ENCODE data around the gene DGKD. TPM values are rescaled to one million over a fixed set of nuclear protein-coding genes. Genes with fewer than 3 reads are reported as not detected.

The DGKD gene
- total RNA-seq, 1 donor from 2014 or later: 188 TPM

DNA sequence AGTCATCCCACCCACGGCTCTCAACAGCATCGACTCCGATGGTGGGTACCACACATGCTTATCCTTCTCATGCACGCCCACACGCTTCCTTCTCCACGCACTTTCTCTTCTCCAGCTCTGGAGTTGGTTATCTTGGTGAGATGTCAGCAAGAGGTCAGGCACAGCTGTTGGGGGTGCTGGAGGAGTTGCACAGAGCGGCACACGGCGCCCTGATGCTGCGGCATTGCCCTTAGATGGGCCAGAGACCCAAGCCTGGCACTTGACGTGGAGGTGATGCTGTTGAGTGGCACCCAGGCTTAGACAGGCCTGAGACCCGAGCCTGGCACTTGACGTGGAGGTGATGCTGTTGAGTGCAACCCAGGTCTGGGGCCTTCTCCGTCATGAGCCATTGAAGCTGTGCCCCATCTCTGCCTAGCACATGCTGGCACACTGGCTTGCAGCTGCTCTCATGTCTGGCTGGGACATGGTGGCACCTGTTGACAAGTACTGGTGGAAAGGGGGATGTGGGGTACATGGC, 83.2 kb downstream of the DGKD start:
- ChIA-PET POLR2A (interaction anchor here (0.7 to 1.4 kb wide), 3 partner anchors 19 to 652 kb away, joined by 3 to 5 read pairs (median 3); no protein-coding TSS in a partner anchor), CTCF (interaction anchor here (2.7 kb wide), 1 partner anchor 33 kb away, joined by 12 read pairs; no protein-coding TSS in a partner anchor)
- H3K27me3 Mint-ChIP-seq: no peaks in the 10 kb centered on the region
- intact Hi-C loops (cut with micrococcal nuclease): no loop called here
- H3K4me3 Mint-ChIP-seq: no peak overlapping the region
- H3K27ac Mint-ChIP-seq: no peak overlapping the region
- H3K36me3 Mint-ChIP-seq (ENCODE audit: low read depth): peaks cover 90% of the 10 kb centered on the region
- no peaks in the 10 kb centered on the region for H3K9me3 Mint-ChIP-seq
- ATAC-seq (ENCODE audit: low read depth) (no peak), DNase-seq (no peak)
- peaks cover 34% of the 10 kb centered on the region for H3K4me1 Mint-ChIP-seq
- TF ChIP-seq, protein P1, sequence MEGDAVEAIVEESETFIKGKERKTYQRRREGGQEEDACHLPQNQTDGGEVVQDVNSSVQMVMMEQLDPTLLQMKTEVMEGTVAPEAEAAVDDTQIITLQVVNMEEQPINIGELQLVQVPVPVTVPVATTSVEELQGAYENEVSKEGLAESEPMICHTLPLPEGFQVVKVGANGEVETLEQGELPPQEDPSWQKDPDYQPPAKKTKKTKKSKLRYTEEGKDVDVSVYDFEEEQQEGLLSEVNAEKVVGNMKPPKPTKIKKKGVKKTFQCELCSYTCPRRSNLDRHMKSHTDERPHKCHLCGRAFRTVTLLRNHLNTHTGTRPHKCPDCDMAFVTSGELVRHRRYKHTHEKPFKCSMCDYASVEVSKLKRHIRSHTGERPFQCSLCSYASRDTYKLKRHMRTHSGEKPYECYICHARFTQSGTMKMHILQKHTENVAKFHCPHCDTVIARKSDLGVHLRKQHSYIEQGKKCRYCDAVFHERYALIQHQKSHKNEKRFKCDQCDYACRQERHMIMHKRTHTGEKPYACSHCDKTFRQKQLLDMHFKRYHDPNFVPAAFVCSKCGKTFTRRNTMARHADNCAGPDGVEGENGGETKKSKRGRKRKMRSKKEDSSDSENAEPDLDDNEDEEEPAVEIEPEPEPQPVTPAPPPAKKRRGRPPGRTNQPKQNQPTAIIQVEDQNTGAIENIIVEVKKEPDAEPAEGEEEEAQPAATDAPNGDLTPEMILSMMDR (IDR thresholded peaks at IDR 0.05): no peak

DNA sequence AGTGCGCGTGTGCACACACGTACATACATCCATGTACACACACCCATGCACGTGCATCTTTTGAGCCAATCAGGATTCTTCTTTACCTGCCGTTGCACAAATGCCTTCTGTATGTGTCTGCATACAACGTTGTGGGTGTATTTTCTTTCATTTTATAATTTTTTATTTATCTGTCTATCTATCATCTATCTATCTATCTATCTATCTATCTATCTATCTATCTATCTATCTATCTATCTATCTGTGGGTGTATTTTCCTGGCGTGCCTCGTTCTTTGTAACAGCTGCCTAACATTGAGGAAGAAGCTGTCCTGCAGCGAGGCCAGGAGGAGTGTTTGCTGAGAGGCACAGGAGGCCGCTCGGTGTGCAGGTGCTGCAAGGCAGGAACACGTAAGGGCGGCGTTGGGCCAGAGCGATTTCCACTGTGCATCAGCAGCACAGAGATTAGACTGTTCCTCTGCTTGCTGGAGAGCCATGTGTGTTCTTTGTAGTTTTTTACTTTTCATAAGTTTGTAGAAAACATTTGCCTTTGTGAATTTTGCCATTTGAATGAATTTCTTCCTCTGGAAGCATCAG, 84.4 kb downstream of the DGKD start:
- intact Hi-C loops (cut with micrococcal nuclease): no loop called here
- no peak for DNase-seq
- no peak for ATAC-seq (ENCODE audit: low read depth)
- TF ChIP-seq, protein P1 (IDR thresholded peaks at IDR 0.05): no peak
- peaks cover 92% of the 10 kb centered on the region for H3K36me3 Mint-ChIP-seq (ENCODE audit: low read depth)
- H3K4me3 Mint-ChIP-seq: no peak overlapping the region
- ChIA-PET CTCF (interaction anchor here (0.6 to 2.7 kb wide), 2 partner anchors 34 to 881 kb away, joined by 3 to 12 read pairs; no protein-coding TSS in a partner anchor), POLR2A (interaction anchor here (0.7 to 1.4 kb wide), 3 partner anchors 20 to 653 kb away, joined by 3 to 5 read pairs (median 4); no protein-coding TSS in a partner anchor)
- no peak overlapping the region for H3K27ac Mint-ChIP-seq
- no peaks in the 10 kb centered on the region for H3K27me3 Mint-ChIP-seq
- H3K4me1 Mint-ChIP-seq: peaks cover 34% of the 10 kb centered on the region
- no peaks in the 10 kb centered on the region for H3K9me3 Mint-ChIP-seq

DNA sequence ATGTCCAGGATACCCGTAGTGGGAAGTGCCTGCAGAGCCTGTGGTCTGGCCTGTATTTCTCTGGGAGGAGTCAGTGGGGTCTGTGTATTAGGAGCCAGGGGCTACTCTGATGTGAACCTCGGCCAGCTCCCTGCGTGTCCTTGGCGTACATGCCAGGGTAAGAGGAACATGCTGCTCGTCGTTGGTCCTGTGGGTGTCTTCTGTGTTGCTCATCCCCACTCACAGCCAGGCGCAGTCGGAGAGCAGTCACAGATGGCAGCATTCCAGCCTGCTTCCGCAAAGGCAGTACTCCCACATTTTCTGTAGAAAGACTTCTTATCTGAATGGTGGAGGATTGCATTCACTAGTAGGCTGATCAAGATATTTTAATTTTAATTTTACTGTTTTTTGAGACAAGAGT, 84.9 kb downstream of the DGKD start:
- DNase-seq (no peak), ATAC-seq (ENCODE audit: low read depth) (no peak)
- peak overlapping the region; percentile 24 for H3K27ac Mint-ChIP-seq
- CTCF ChIA-PET: interaction anchor here (0.9 to 1.7 kb wide), 3 partner anchors 32 to 38 kb away, joined by 3 to 6 read pairs (median 6); no protein-coding TSS in a partner anchor
- TF ChIP-seq, protein P1 (IDR thresholded peaks at IDR 0.05): no peak
- intact Hi-C loops (cut with micrococcal nuclease): no loop called here
- no peaks in the 10 kb centered on the region for H3K9me3 Mint-ChIP-seq
- H3K27me3 Mint-ChIP-seq: no peaks in the 10 kb centered on the region
- POLR2A ChIA-PET: interaction anchor here (0.7 kb wide), 1 partner anchor 35 kb away, joined by 4 read pairs; no protein-coding TSS in a partner anchor
- H3K4me3 Mint-ChIP-seq: no peak overlapping the region
- peaks cover 94% of the 10 kb centered on the region for H3K36me3 Mint-ChIP-seq (ENCODE audit: low read depth)
- H3K4me1 Mint-ChIP-seq: peaks cover 30% of the 10 kb centered on the region

DNA sequence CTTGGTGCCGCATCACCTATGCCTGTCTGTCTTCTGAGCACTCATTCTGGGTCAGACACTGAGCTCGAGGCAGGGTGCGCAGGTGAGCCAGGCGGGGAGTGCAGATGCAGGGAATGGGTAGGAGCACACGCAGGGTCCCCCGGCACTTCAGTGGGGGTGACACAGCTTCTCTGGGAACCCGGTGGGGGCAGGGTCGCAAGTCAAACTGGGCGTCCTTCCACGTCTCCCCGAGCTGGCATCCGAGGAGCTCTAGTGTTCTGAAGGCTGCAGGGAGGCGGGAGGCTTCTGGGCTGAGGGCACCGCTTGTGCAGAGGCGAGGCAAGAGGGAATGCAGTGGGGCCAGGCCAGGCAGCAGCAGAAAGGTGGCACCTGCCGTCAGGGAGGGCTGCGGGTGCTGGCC, 86.0 kb downstream of the DGKD start:
- Mint-ChIP-seq H3K36me3 (ENCODE audit: low read depth) (peaks cover 94% of the 10 kb centered on the region), H3K27ac (peak overlapping the region; percentile 71), H3K4me1 (peaks cover 19% of the 10 kb centered on the region), H3K4me3 (no peak overlapping the region), H3K27me3 (no peaks in the 10 kb centered on the region), H3K9me3 (no peaks in the 10 kb centered on the region)
- intact Hi-C loops (cut with micrococcal nuclease): loop anchor here (5.0 kb wide), 1 partner anchor 188 kb away; the partner anchor contains the start of gene ATG16L1
- POLR2A ChIA-PET: no interaction called here
- no peak for DNase-seq
- no peak for ATAC-seq (ENCODE audit: low read depth)
- CTCF ChIA-PET: interaction anchor here (0.6 to 1.7 kb wide), 4 partner anchors 36 to 90 kb away, joined by 3 to 6 read pairs (median 4); no protein-coding TSS in a partner anchor
- TF ChIP-seq, protein P1 (IDR thresholded peaks at IDR 0.05): no peak

DNA sequence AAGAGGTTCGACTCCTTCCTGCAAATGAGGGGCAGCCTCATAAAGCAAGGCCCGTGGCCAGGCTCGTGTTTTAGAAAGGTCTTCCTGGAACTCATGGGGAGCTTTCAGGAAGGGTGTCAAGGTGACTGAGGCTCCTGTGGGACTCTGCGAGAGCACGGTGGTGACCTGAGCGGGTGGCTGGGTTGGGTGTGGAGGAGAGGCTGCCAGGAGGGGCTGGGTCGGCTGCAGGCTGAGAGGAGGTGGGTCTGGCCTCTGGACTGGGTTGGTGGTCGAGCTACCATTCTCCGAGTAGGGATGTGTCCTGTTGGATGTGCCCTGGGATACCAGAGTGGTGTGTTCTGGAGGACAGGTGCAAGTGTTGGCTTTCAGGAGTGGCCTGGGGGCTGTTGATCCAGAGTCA, 86.4 kb downstream of the DGKD start:
- Mint-ChIP-seq H3K9me3 (no peaks in the 10 kb centered on the region), H3K4me1 (peaks cover 16% of the 10 kb centered on the region), H3K27ac (peak overlapping the region; percentile 71), H3K27me3 (no peaks in the 10 kb centered on the region), H3K4me3 (no peak overlapping the region), H3K36me3 (ENCODE audit: low read depth) (peaks cover 94% of the 10 kb centered on the region)
- ChIA-PET CTCF (interaction anchor here (0.6 to 1.7 kb wide), 4 partner anchors 36 to 90 kb away, joined by 3 to 6 read pairs (median 4); no protein-coding TSS in a partner anchor), POLR2A (no interaction called here)
- ATAC-seq (ENCODE audit: low read depth) (no peak), DNase-seq (no peak)
- intact Hi-C loops (cut with micrococcal nuclease): loop anchor here (5.0 kb wide), 1 partner anchor 188 kb away; the partner anchor contains the start of gene ATG16L1
- TF ChIP-seq, protein P1 (IDR thresholded peaks at IDR 0.05): no peak
